Measurements from ENCODE around the gene KAZN.

KAZN gene

GRCh38 chr1:14857436-14858195, 259.1 kb downstream of the KAZN start:
- DNase-seq (ENCODE audit: low read depth): no peak

GRCh38 chr1:14862114-14862771, 263.8 kb downstream of the KAZN start:
- no peak for DNase-seq (ENCODE audit: low read depth)

GRCh38 chr1:14865106-14865505, 266.6 kb downstream of the KAZN start:
- DNase-seq (ENCODE audit: low read depth): no peak

GRCh38 chr1:14866911-14867612, 268.6 kb downstream of the KAZN start:
- no peak for DNase-seq (ENCODE audit: low read depth)

GRCh38 chr1:14869187-14869586, 270.7 kb downstream of the KAZN start:
- peak; percentile 3 for DNase-seq (ENCODE audit: low read depth)

- no peak for DNase-seq (ENCODE audit: low read depth)
Observed at GRCh38 chr1:14871218-14871970, 272.9 kb downstream of the KAZN start.

GRCh38 chr1:14872762-14873161, 274.3 kb downstream of the KAZN start:
- DNase-seq (ENCODE audit: low read depth): no peak

- no peak for DNase-seq (ENCODE audit: low read depth)
Observed at GRCh38 chr1:14873677-14874076, 275.2 kb downstream of the KAZN start.

- DNase-seq (ENCODE audit: low read depth): no peak
Observed at GRCh38 chr1:14875524-14876509, 277.3 kb downstream of the KAZN start.

- no peak for DNase-seq (ENCODE audit: low read depth)
Observed at GRCh38 chr1:14876747-14877146, 278.3 kb downstream of the KAZN start.

- no peak for DNase-seq (ENCODE audit: low read depth)
Observed at GRCh38 chr1:14877224-14877623, 278.7 kb downstream of the KAZN start.

- DNase-seq (ENCODE audit: low read depth): no peak
Observed at GRCh38 chr1:14878124-14878523, 279.6 kb downstream of the KAZN start.

GRCh38 chr1:14878951-14879350, 280.5 kb downstream of the KAZN start:
- no peak for DNase-seq (ENCODE audit: low read depth)

GRCh38 chr1:14880456-14881316, 282.2 kb downstream of the KAZN start:
- no peak for DNase-seq (ENCODE audit: low read depth)

- no peak for DNase-seq (ENCODE audit: low read depth)
Observed at GRCh38 chr1:14881775-14882672, 283.5 kb downstream of the KAZN start.

- no peak for DNase-seq (ENCODE audit: low read depth)
Observed at GRCh38 chr1:14884614-14885175, 286.2 kb downstream of the KAZN start.

GRCh38 chr1:14887044-14887566, 288.6 kb downstream of the KAZN start:
- DNase-seq (ENCODE audit: low read depth): no peak

GRCh38 chr1:14887764-14888350, 289.4 kb downstream of the KAZN start:
- DNase-seq (ENCODE audit: low read depth): no peak
